HEK293 (cell line): Measurements from ENCODE around the gene SLC2A4RG.

Experiments
- CTCF ChIP-seq: fragments of 450-650 bp; formaldehyde crosslinking; IDR thresholded peaks from 2 replicates; pipeline ENCODE4 v1.5.1; 2016; ENCODE audit warnings: missing biosample characterization, missing genetic modification characterization
- KLF10 ChIP-seq: fragments of 450-650 bp; IDR thresholded peaks from 2 replicates; pipeline ENCODE4 v1.5.1; 2018; ENCODE audit warnings: missing biosample characterization, mild to moderate bottlenecking, missing genetic modification characterization
- REST ChIP-seq: fragments of 450-650 bp; formaldehyde crosslinking; IDR thresholded peaks from 2 replicates; pipeline ENCODE4 v1.5.1; 2016; ENCODE audit warnings: missing biosample characterization, missing genetic modification characterization
- ZNF274 ChIP-seq, 2 experiments: fragments of 200-500 bp in 1 of 2; fragments of 450-650 bp in 1 of 2; sonication (Bioruptor generic) in 1 of 2; formaldehyde crosslinking in 1 of 2; IDR thresholded peaks; 2 replicates each; pipeline versions ENCODE4 v1.5.1 to v1.6.1; 2014 to 2016; ENCODE audit warnings: borderline replicate concordance in 1 of 2, inconsistent platforms in 1 of 2, low read length in 1 of 2, missing biosample characterization in 1 of 2, missing genetic modification characterization in 1 of 2
- ZNF585B ChIP-seq: fragments of 450-650 bp; formaldehyde crosslinking; IDR thresholded peaks from 2 replicates; pipeline ENCODE4 v1.5.1; 2016; ENCODE audit warnings: missing biosample characterization, missing genetic modification characterization
- TF ChIP-seq, protein P1 (sequence below): sonication (generic); formaldehyde crosslinking; IDR thresholded peaks from 2 replicates; pipeline ENCODE4 v1.8.1; 2022; ENCODE audit warnings: mild to moderate bottlenecking, moderate library complexity, missing genetic modification reagents

DNA sequence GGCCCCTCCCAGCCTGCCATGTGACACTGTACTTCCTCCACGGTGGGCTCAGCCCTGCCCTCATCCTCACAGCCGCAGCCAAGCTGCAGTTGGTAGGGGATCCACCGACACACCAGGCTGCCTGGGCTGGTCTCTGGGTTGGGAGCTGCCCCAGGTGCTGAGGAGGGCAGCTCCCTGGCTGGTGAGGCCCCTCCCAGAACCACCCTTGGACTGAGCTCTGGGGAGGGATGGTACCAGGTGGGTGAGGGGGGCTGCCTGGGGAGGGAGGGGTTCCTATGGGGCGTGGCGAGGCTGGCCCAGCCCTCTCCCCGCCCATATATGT, 43.3 kb upstream of the SLC2A4RG start:
- TF ChIP-seq CTCF (no peak), KLF10 (no peak), ZNF274 (IDR thresholded peaks at IDR 0.05; ENCODE audit: low read length) (no peak), ZNF274 (tag by site-specific recombination; IDR thresholded peaks at IDR 0.05; ENCODE audit: borderline replicate concordance) (no peak), ZNF585B (no peak), REST (peak; percentile 35; the same call in 1 of the 2 replicates)
- TF ChIP-seq, protein P1, sequence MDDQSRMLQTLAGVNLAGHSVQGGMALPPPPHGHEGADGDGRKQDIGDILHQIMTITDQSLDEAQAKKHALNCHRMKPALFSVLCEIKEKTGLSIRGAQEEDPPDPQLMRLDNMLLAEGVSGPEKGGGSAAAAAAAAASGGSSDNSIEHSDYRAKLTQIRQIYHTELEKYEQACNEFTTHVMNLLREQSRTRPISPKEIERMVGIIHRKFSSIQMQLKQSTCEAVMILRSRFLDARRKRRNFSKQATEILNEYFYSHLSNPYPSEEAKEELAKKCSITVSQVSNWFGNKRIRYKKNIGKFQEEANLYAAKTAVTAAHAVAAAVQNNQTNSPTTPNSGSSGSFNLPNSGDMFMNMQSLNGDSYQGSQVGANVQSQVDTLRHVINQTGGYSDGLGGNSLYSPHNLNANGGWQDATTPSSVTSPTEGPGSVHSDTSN (CRISPR knock-in tag): no peak
